GM21786 (cell line): ENCODE measurements around the gene POLR1H.
"Not testable (repeated sequence)": the region's sequence is repeated elsewhere in the genome, so short reads cannot be mapped to it uniquely, and the experiment has no call there.

Experiments
- ATAC-seq: cut with Tn5 transposase; IDR thresholded peaks from one replicate; pipeline ENCODE4 v1.9.1; 2021; ENCODE audit not compliant: unreplicated experiment

Gene POLR1H

GRCh38 chr6:30061092-30061857 is at the start of gene POLR1H:
Gene POLR1H (plus strand): TSS chr6:30061265. CDS start chr6:30061525, 260 bp downstream.
- peak; percentile 89 for ATAC-seq

- no peak for ATAC-seq
Measured at GRCh38 chr6:30013291-30013922, 47.7 kb upstream of the POLR1H start.

- ATAC-seq, result no peak
Measured at GRCh38 chr6:30019819-30020218, 41.2 kb upstream of the POLR1H start.

DNA sequence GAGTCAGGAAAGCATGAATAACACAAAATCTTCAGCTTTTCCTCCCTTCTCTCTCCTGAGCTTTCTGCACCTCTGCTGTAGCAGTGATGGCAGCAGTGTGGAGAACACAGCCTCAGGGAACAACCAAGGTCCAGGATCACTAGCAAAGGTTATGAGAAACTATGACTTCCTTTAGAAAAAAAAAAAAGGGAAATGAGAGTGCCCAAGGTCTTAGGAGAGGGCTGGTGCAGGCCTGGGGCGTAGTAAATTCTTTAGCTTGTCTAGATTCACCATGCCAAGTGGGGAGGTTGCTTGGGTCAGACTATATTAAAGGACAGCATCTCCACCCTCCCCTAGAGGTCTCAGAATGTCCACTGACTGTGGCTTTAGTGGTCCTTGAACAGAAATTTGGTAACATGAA is 40.4 kb upstream of the POLR1H start:
- no peak for ATAC-seq

DNA sequence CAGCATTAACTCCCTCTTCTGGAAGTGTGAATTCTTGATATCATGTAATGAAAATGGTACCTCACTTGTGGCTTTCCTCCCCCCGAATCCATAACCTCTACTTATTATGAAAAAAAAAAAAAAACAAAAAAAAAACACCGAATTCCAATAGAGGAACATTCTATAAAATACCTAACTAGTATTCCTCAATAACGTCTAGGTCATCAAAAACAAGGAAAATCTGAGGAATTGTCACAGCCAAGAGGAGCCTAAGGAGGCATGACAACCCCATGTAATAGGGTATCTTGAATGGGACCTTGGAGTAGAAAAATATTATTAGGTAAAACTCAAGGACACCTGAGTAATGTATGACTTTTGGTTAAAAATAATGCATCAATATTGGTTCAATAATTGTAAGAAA is 38.9 kb upstream of the POLR1H start:
- ATAC-seq, result no peak

GRCh38 chr6:30022712-30023111 is 38.4 kb upstream of the POLR1H start:
- not testable (repeated sequence) for ATAC-seq

GRCh38 chr6:30025186-30025585 is 35.9 kb upstream of the POLR1H start:
- ATAC-seq, result no peak

- ATAC-seq, result no peak
Measured at GRCh38 chr6:30029588-30029987, 31.5 kb upstream of the POLR1H start.

GRCh38 chr6:30031381-30031780 is 29.7 kb upstream of the POLR1H start:
- no peak for ATAC-seq

DNA sequence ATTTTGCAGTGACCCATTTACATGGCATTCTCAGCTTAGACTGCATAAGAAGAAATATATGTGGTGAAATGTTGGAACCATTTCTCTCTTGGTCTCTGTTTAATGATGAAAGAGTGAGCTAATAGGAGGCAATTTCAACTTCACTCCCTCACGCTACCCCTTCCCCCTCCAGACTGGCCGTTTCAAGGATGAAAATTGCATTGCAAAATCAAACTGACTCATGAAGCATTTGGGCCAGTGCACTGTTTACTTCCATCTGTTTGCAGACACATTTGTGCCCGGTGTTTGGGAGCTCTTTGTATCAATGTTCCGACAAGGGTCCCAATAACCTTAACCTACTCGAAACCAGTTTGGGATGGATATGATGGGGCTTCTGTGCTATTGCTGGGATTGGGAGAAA is 27.6 kb upstream of the POLR1H start:
- not testable (repeated sequence) for ATAC-seq

DNA sequence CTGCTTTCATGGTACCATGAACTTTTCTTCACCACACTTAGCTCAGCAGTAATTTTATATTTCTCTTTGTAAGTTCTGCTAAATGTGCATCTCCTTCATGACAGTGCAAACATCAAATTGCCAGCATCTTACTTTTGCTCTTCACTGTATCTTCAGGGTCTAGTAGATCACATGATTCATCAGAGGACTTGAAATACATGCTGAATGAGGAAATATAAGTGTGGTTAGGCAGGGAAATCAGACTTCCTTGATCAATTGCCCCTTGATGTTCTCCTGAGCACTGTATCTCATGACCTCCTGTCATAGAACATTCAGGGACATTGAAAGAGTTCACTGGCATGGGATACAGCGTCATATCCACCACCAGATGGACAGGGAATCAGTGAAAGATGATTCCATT is 25.3 kb upstream of the POLR1H start:
- no peak for ATAC-seq

GRCh38 chr6:30037182-30037788 is 23.8 kb upstream of the POLR1H start:
- no peak for ATAC-seq

DNA sequence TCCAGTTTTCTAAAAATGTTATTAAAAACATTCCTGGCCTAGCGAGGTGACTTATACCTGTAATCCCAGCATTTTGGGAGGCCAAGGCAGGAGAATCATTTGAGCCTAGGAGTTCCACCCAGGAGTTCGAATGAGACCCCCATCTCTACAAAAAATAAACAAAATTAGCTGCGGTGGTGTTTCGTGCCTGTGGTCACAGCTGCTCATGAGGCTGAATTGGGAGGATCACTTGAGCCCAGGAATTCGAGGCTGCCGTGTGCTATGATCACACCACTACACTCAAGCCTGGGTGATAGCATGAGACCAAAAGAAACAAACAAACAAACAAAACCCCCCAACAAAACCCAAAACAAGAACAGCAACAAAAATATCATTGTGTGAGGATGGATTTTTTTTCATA is 19.8 kb upstream of the POLR1H start:
- ATAC-seq, result no peak

- no peak for ATAC-seq
Measured at GRCh38 chr6:30041821-30042220, 19.2 kb upstream of the POLR1H start.

- ATAC-seq, result no peak
Measured at GRCh38 chr6:30042476-30042875, 18.6 kb upstream of the POLR1H start.

- no peak for ATAC-seq
Measured at GRCh38 chr6:30042914-30043313, 18.2 kb upstream of the POLR1H start.

DNA sequence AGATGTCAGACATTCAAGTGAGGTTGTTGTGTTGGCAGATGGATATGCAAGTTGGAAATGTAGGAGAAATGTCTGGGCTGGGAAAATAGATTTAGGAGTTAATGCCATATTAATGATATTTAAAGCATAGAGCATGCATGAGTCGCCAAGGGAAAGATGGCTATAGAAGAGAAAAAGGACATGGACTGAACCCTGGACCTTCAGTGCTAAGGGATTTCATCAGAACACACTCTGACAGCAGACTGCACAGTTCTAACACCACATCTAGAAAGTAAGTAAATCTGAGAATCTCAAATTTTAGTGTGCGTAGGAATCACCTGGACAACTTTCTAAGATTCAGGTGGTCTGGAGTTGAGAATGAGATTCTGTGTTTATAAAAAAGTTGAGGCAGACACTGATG is 17.3 kb upstream of the POLR1H start:
- no peak for ATAC-seq

GRCh38 chr6:30044630-30045029 is 16.4 kb upstream of the POLR1H start:
- no peak for ATAC-seq

- ATAC-seq, result no peak
Measured at GRCh38 chr6:30047220-30047619, 13.8 kb upstream of the POLR1H start.

GRCh38 chr6:30053682-30054081 is 7.4 kb upstream of the POLR1H start:
- ATAC-seq, result no peak

GRCh38 chr6:30055513-30055912 is 5.6 kb upstream of the POLR1H start:
- ATAC-seq, result no peak

DNA sequence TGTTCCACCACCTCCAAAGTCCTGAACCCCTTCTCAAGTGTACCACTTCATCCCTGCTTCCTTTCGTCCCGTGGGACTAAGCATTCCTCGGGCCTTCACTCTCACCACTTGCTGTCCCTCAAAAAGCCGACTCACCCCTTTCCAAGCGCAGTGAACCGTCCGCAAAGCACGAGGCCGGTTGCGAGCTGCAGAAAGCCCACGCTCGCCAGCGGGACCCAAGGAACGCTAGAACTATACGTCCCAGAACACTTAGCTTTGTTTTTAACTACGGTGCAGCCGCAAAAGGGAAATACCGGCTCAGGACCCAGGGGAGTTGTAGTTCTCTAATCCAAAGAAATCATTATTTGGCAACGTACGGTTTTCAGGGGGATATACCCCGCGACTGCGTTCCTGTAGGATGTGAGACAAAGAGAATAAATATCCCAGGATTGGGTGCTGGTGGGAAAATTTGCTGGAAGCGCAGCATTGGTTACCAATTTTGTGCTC is 416 bp upstream of the POLR1H start:
- peak; percentile 20 for ATAC-seq
